Naive thymus-derived CD4-positive, alpha-beta T cell (primary cell): ENCODE measurements around the gene AQP1. TPM values are rescaled to one million over a fixed set of nuclear protein-coding genes. Genes with fewer than 3 reads are reported as not detected.

Source experiments
- ATAC-seq: fragments of 150-1000 bp; cut with Tn5 transposase; 2 replicates; pipeline ENCODE4 v1.10.0; 2021; ENCODE audit warnings: mild to moderate bottlenecking, moderate library complexity
- CTCF ChIA-PET: fragments of 350-600 bp; sonication (Branson Sonifier 250); formaldehyde crosslinking; loops from one replicate; lab custom pipeline; 2021; ENCODE audit warnings: antibody characterized with exemption; lab: Charles Lee
- POLR2A ChIA-PET: fragments of 350-600 bp; sonication (Branson Sonifier 250); formaldehyde crosslinking; loops from one replicate; lab custom pipeline; 2021; ENCODE audit warnings: antibody characterized with exemption, inconsistent platforms; lab: Charles Lee
- DNase-seq, 9 donors: peaks; one replicate each; pipeline versions ENCODE4 v3.0.0 to v3.0.0-alpha.2; 2020 to 2022; ENCODE audit warnings: mixed read lengths in 1 of 9
- H3K27ac ChIP-seq: one replicate; pipeline ENCODE4 v1.7.0; 2013; ENCODE audit warnings: mild to moderate bottlenecking, low read depth, low read length, moderate library complexity
- H3K27me3 ChIP-seq, 2 donors: one replicate each; pipeline ENCODE4 v1.7.0; 2013; ENCODE audit warnings: low read length in 2 of 2, mild to moderate bottlenecking in 2 of 2, moderate library complexity in 2 of 2; ENCODE audit not compliant: control insufficient read depth in 2 of 2, insufficient read depth in 2 of 2
- H3K36me3 ChIP-seq, 3 experiments: 1 replicate in 2 of 3; 2 replicates in 1 of 3; pipeline ENCODE4 v1.7.0; 2013; ENCODE audit warnings: low read length in 3 of 3, mild to moderate bottlenecking in 3 of 3, moderate library complexity in 1 of 3; ENCODE audit not compliant: insufficient read depth in 3 of 3, control insufficient read depth in 2 of 3
- H3K4me1 ChIP-seq, 2 donors: one replicate each; pipeline ENCODE4 v1.7.0; 2013; ENCODE audit warnings: low read length in 2 of 2, mild to moderate bottlenecking in 2 of 2, moderate library complexity in 1 of 2; ENCODE audit not compliant: control insufficient read depth in 2 of 2, insufficient read depth in 2 of 2
- H3K4me3 ChIP-seq: 2 replicates; pipeline ENCODE4 v1.7.0; 2013; ENCODE audit warnings: mild to moderate bottlenecking, low read length
- H3K9me3 ChIP-seq, 3 experiments: 1 replicate in 2 of 3; 2 replicates in 1 of 3; pipeline ENCODE4 v1.7.0; 2013; ENCODE audit warnings: low read length in 3 of 3; ENCODE audit not compliant: control insufficient read depth in 2 of 3
- H3K27ac Mint-ChIP-seq, 9 donors: one replicate each; pipeline ENCODE4 v1.8.0; 2020 to 2022; ENCODE audit warnings: mixed read lengths in 9 of 9, mild to moderate bottlenecking in 8 of 9, moderate library complexity in 5 of 9, inconsistent platforms in 2 of 9
- H3K27me3 Mint-ChIP-seq, 5 donors: one replicate each; pipeline ENCODE4 v1.8.0; 2021 to 2022; ENCODE audit warnings: mixed read lengths in 5 of 5, mild to moderate bottlenecking in 1 of 5
- H3K36me3 Mint-ChIP-seq, 5 donors: one replicate each; pipeline ENCODE4 v1.8.0; 2020 to 2022; ENCODE audit warnings: mixed read lengths in 5 of 5, mild to moderate bottlenecking in 3 of 5, inconsistent platforms in 1 of 5
- H3K4me1 Mint-ChIP-seq, 7 donors: one replicate each; pipeline ENCODE4 v1.8.0; 2020 to 2022; ENCODE audit warnings: mixed read lengths in 7 of 7, mild to moderate bottlenecking in 3 of 7, inconsistent platforms in 1 of 7
- H3K4me3 Mint-ChIP-seq, 10 donors: one replicate each; pipeline ENCODE4 v1.8.0; 2020 to 2022; ENCODE audit warnings: mild to moderate bottlenecking in 10 of 10, mixed read lengths in 10 of 10, moderate library complexity in 6 of 10, inconsistent platforms in 2 of 10
- H3K9me3 Mint-ChIP-seq, 11 donors: one replicate each; pipeline ENCODE4 v1.8.0; 2020 to 2022; ENCODE audit warnings: mixed read lengths in 11 of 11, mild to moderate bottlenecking in 4 of 11, inconsistent platforms in 1 of 11, moderate library complexity in 1 of 11
- intact Hi-C, 2 donors: fragments of 100-400 bp; cut with micrococcal nuclease; formaldehyde crosslinking; loops; one replicate each; pipeline ENCODE4 v1.15.1; 2023
- polyA plus RNA-seq, 2 donors: library from polyadenylated mRNA; unstranded; fragments of 300-500 nt; fragmentation: Illumina TruSeq; gene quantifications; one replicate each; pipeline ENCODE4 v1.2.3, GENCODE V29; 2021
- total RNA-seq, 6 experiments: library from RNA in 5 of 6; stranded (reverse) in 5 of 6; gene quantifications; 1 replicate in 5 of 6; 2 replicates in 1 of 6; pipeline ENCODE4 v1.2.3 and lab custom pipeline; 2021 to 2026

The AQP1 gene
- total and polyA plus RNA-seq, 7 experiments from 2014 or later: 0.12 to 0.37 (median 0.16) TPM; not detected in 3

- no peaks in the 10 kb centered on the region for H3K9me3 ChIP-seq
- intact Hi-C loops: no loop called here
- no peaks in the 10 kb centered on the region for H3K36me3 ChIP-seq
- peaks cover 0 to 1% (median 0%) of the 10 kb centered on the region in 11 donors for H3K9me3 Mint-ChIP-seq
- no peaks in the 10 kb centered on the region for H3K36me3 Mint-ChIP-seq
- no peaks in the 10 kb centered on the region for H3K27me3 ChIP-seq
- no peak overlapping the region for H3K27ac ChIP-seq
- H3K4me1 Mint-ChIP-seq: peaks cover 0 to 6% (median 0%) of the 10 kb centered on the region in 7 donors
- no peak overlapping the region for H3K4me3 Mint-ChIP-seq
- CTCF ChIA-PET: no interaction called here
- DNase-seq (no peak), ATAC-seq (no peak)
- no peaks in the 10 kb centered on the region for H3K27me3 Mint-ChIP-seq
- no peaks in the 10 kb centered on the region for H3K4me1 ChIP-seq
- H3K4me3 ChIP-seq: no peak overlapping the region
- POLR2A ChIA-PET: no interaction called here
- no peak overlapping the region for H3K27ac Mint-ChIP-seq
These were observed 2.2 kb upstream of the AQP1 start for GRCh38 chr7:30909431-30909830.

DNA sequence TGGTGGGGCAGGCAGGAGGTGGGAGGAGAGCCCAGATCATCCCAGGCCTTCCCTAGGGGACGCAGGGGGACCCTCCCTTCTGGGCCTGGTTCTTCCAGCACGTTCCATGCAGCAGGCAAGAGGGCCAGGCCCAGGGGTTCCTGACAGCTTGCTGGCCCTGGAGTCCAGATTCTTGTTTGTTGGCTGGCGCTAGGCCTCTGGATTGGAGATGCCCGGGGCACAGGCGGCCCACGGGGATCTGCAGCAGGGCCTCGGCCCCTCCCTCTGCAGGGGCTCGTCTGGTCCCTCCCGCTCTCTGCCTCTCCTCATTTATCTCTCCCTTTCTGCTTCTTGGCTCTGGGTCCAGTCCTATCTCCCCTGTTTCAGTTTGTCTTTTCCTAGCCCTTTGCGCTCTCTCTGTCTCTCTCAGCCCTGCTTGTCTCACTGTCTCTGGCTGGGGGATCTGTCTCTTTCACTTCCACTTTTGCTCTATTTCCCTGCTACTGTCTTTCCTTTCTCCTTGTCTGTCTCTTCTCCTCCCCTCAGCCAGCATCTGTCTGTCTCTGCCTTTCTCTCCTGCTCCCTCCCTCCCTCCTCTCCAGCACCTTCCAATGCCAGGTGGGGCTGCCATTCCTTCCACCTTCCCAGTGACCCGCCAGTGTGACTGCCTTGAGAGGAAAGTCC lies 1.1 kb upstream of the AQP1 start:
- no peak for DNase-seq
- Histone ChIP-seq H3K9me3 (no peaks in the 10 kb centered on the region), H3K4me3 (no peak overlapping the region), H3K4me1 (no peaks in the 10 kb centered on the region), H3K27ac (no peak overlapping the region), H3K36me3 (no peaks in the 10 kb centered on the region), H3K27me3 (no peaks in the 10 kb centered on the region)
- Mint-ChIP-seq H3K4me1 (peaks cover 0 to 6% (median 0%) of the 10 kb centered on the region in 7 donors), H3K36me3 (no peaks in the 10 kb centered on the region), H3K4me3 (no peak overlapping the region), H3K27me3 (peaks cover 0 to 3% (median 0%) of the 10 kb centered on the region in 5 donors), H3K9me3 (peaks cover 0 to 1% (median 0%) of the 10 kb centered on the region in 11 donors), H3K27ac (no peak overlapping the region)
- ATAC-seq: no peak
- intact Hi-C loops: no loop called here
- ChIA-PET POLR2A (no interaction called here), CTCF (no interaction called here)

DNA sequence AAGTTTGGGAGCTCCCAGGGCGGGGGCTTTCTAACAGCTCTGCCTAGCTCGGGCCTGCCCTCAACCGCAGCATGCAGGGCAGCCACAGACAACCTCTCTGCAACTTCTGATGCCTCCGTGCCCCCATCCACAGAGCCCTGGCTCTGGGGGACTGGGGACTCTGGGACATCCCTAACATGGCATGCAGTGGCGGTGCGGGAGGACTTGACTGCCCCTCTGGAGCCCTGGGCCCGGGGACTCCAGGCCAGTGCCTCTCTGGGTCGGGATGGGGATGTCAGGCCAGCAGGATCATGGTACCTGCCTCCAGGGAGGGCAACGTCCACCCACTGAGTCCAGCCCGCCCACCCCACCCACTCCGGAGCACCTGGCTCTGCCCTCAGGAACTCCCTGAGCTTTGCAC lies 520 bp upstream of the AQP1 start:
- Histone ChIP-seq H3K4me1 (no peaks in the 10 kb centered on the region), H3K27ac (no peak overlapping the region), H3K36me3 (no peaks in the 10 kb centered on the region), H3K27me3 (no peaks in the 10 kb centered on the region), H3K4me3 (no peak overlapping the region), H3K9me3 (no peaks in the 10 kb centered on the region)
- intact Hi-C loops: no loop called here
- no peak overlapping the region for H3K4me3 Mint-ChIP-seq
- ChIA-PET CTCF (no interaction called here), POLR2A (no interaction called here)
- H3K9me3 Mint-ChIP-seq: peaks cover 0 to 1% (median 0%) of the 10 kb centered on the region in 11 donors
- no peak for DNase-seq
- ATAC-seq: no peak
- H3K27ac Mint-ChIP-seq: no peak overlapping the region
- peaks cover 0 to 3% (median 0%) of the 10 kb centered on the region in 5 donors for H3K27me3 Mint-ChIP-seq
- H3K36me3 Mint-ChIP-seq: no peaks in the 10 kb centered on the region
- H3K4me1 Mint-ChIP-seq: peaks cover 0 to 6% (median 0%) of the 10 kb centered on the region in 7 donors

- Histone ChIP-seq H3K36me3 (no peaks in the 10 kb centered on the region), H3K27ac (no peak overlapping the region), H3K9me3 (no peaks in the 10 kb centered on the region), H3K4me3 (no peak overlapping the region), H3K4me1 (no peaks in the 10 kb centered on the region), H3K27me3 (no peaks in the 10 kb centered on the region)
- ATAC-seq (no peak), DNase-seq (no peak)
- CTCF ChIA-PET: no interaction called here
- Mint-ChIP-seq H3K36me3 (no peaks in the 10 kb centered on the region), H3K4me1 (peaks cover 0 to 6% (median 0%) of the 10 kb centered on the region in 7 donors), H3K27me3 (peaks cover 0 to 3% (median 0%) of the 10 kb centered on the region in 5 donors), H3K9me3 (peaks cover 0 to 1% (median 0%) of the 10 kb centered on the region in 11 donors), H3K27ac (no peak overlapping the region), H3K4me3 (no peak overlapping the region)
- intact Hi-C loops: no loop called here
- POLR2A ChIA-PET: no interaction called here
These were observed 523 bp downstream of the AQP1 start for GRCh38 chr7:30912021-30912730.

DNA sequence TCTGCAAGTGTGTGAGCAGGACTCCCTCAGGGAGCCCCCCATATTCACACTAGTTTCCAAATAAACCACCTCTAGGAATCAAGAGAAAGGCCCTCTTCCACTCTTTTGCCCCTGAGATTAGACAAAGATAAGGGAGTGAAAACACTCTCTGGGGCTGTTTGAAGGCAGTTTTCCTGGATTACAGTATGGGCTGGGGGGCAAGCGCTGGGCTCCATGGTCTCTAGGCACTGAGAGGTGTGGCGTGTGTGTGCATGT lies 1.0 kb downstream of the AQP1 start:
- Mint-ChIP-seq H3K36me3 (no peaks in the 10 kb centered on the region), H3K4me3 (no peak overlapping the region), H3K4me1 (peaks cover 0 to 6% (median 0%) of the 10 kb centered on the region in 7 donors), H3K27ac (no peak overlapping the region), H3K27me3 (peaks cover 0 to 3% (median 0%) of the 10 kb centered on the region in 5 donors), H3K9me3 (peaks cover 0 to 1% (median 0%) of the 10 kb centered on the region in 11 donors)
- no peak overlapping the region for H3K4me3 ChIP-seq
- no peaks in the 10 kb centered on the region for H3K4me1 ChIP-seq
- no peaks in the 10 kb centered on the region for H3K27me3 ChIP-seq
- no peaks in the 10 kb centered on the region for H3K36me3 ChIP-seq
- intact Hi-C loops: no loop called here
- no peak for DNase-seq
- ChIA-PET CTCF (no interaction called here), POLR2A (no interaction called here)
- ATAC-seq: no peak
- H3K27ac ChIP-seq: no peak overlapping the region
- H3K9me3 ChIP-seq: no peaks in the 10 kb centered on the region

- H3K4me1 Mint-ChIP-seq: peaks cover 0 to 6% (median 0%) of the 10 kb centered on the region in 7 donors
- Histone ChIP-seq H3K9me3 (no peaks in the 10 kb centered on the region), H3K27ac (no peak overlapping the region), H3K4me1 (no peaks in the 10 kb centered on the region), H3K4me3 (no peak overlapping the region), H3K36me3 (no peaks in the 10 kb centered on the region), H3K27me3 (no peaks in the 10 kb centered on the region)
- peaks cover 0 to 1% (median 0%) of the 10 kb centered on the region in 11 donors for H3K9me3 Mint-ChIP-seq
- H3K27ac Mint-ChIP-seq: peak overlapping the region in 1 of 9 donors; percentile 38
- no peak overlapping the region for H3K4me3 Mint-ChIP-seq
- ChIA-PET POLR2A (no interaction called here), CTCF (no interaction called here)
- H3K27me3 Mint-ChIP-seq: peaks cover 0 to 3% (median 0%) of the 10 kb centered on the region in 5 donors
- DNase-seq (no peak), ATAC-seq (no peak)
- intact Hi-C loops: no loop called here
- H3K36me3 Mint-ChIP-seq: no peaks in the 10 kb centered on the region
These were observed 1.5 kb downstream of the AQP1 start for GRCh38 chr7:30912986-30913811.
